ENCODE data around the gene HACD1. TPM values are rescaled to one million over a fixed set of nuclear protein-coding genes. Genes with fewer than 3 reads are reported as not detected.

The HACD1 gene, protein sequence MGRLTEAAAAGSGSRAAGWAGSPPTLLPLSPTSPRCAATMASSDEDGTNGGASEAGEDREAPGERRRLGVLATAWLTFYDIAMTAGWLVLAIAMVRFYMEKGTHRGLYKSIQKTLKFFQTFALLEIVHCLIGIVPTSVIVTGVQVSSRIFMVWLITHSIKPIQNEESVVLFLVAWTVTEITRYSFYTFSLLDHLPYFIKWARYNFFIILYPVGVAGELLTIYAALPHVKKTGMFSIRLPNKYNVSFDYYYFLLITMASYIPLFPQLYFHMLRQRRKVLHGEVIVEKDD
- 8.4 and 10.0 TPM in 2 replicates for polyA plus RNA-seq (2014; cell fraction: cytosol; rRNA removed)
- polyA plus RNA-seq (2014; cell fraction: nucleus; rRNA removed): 9.9 and 10.8 TPM in 2 replicates

DNA sequence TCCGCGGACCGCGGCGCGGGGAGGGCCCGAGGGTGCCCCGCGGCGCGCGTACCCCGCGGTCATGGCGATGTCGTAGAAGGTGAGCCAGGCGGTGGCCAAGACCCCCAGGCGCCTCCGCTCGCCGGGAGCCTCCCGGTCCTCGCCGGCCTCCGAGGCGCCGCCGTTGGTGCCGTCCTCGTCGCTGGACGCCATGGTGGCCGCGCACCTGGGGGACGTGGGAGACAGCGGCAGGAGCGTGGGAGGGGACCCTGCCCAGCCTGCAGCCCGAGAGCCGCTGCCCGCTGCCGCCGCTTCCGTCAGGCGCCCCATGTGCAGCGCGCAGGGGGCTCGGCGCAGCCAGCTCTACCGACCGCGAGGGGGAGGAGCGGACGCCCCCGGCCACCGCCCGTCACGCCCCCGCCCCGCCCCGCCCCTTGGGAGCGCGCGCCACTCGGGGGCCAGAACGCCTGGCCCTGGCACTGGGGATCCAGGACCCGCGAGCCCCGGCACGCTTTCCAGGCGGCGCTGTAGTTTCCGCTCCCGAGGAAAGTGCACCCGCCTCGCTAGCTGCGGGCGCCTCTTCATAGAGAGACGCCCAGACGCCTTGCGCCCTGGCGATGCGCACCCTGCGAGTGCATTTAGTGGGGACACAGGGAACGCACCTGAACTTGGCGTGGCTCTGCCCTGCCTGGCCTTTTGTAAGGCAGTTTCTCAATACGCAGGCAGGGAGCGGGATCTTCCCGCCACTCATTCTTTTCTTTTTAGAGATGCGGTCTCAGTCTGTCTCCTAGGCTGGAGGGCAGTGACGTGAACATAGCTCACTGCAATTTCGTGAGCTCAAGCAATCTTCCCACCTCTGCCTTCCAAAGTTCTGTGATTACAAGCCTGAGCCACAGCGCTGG, at the start of gene HACD1:
Gene HACD1 (minus strand): TSS at position 344 of the 881 bp plus-strand sequence. CDS start 35 bp downstream, at position 309.
- DNase-seq (ENCODE audit: low spot score): peak; percentile 70

DNA sequence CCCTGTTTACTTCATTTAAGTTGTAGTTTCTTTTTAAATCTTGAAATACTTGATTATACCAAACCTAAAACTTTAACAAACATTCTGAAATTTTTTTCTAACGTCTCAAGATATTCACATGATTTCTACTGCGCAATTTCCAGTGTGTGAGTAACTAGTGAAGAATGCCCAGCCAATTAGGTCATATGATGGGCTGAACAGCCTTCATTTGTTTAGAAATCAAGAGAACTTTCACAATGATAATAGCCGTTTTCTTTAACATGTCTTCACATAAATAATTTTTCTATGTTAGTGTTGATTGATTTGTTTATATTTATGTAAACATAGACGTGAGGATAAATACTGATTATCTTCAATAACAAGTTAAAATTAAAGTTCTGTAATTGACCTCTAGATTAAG, 48.6 kb upstream of the HACD1 start:
- DNase-seq (ENCODE audit: low spot score): no peak

DNA sequence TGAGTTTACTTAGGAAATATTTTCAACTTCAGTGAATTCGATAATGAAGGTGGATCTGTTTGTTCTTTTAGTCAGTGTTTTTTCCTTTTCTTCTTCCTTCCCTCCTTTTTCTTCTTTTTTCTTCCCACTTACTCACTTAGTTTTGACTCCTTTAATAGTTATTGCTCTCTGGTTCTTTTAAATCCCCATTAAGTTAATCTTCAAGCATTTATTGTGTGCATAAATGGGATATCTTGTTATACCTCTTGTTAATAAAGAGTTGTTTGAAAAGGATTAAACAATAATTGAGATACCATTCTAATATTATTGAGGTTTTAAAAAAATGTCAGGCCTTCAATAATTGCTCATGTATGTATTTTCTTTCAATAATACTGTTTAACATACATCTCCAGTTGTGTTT, 46.3 kb upstream of the HACD1 start:
- DNase-seq (ENCODE audit: low spot score): no peak

DNA sequence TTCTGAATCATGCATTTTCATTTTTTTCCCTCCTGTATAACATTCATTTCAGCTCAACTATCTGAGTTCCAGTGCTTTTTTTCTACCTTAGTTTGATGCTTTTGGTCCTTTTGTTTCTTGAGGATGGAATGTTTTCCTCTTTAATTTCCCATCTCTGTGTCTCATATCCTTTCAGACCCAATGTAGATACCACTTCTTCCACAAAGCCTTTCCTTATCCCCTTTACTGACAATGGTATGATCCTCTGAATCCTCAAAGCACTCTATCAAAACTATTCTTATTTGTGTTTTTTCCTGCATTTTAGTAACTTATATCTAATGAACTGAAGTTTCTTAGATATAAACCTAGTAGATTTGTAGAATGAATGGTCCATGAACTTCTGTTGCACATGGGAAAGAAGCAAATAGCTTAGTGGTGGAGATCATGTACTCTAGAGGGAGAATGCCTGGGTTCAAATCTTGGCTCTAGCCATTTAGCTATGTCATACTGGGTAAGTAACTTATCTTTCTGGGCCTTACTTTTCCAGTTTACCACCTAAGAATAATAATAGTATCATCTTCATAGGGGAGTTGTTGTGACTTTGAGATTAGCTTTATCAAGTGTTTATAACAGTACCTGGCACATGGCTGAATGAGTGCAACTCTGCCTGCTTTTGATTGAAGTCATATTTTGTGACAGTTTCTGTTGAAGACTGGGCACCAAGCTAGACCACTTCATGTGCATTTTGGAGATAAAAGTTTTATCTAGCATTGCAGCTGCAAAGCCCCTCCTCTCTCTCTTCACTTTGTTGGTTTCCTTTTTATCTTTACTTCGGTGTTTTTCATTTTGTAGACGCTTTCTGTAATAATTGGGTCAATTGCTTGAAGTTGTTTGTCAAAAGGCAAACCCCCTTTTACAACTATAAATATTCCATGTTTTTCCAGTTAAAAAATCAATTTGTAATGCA, 45.3 kb upstream of the HACD1 start:
- DNase-seq (ENCODE audit: low spot score): no peak

DNA sequence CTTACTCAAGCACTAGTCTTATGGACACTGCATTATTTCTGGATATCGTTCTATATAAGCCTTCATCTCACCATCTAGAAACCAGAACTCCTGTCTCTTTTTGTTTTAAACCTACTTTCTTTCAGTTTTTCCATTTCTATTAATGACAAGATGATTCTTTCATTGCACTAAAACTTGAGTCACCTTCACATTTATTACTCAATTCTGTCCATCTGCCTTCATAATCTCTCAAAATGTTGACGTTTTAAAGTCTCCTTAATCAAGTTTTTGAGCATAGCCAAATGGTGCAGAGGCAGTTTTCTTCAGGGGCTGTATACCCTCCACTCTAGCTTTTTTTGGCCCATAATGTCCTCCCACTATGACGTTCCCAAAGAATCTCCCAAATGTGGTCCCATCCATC, 44.3 kb upstream of the HACD1 start:
- DNase-seq (ENCODE audit: low spot score): no peak

DNA sequence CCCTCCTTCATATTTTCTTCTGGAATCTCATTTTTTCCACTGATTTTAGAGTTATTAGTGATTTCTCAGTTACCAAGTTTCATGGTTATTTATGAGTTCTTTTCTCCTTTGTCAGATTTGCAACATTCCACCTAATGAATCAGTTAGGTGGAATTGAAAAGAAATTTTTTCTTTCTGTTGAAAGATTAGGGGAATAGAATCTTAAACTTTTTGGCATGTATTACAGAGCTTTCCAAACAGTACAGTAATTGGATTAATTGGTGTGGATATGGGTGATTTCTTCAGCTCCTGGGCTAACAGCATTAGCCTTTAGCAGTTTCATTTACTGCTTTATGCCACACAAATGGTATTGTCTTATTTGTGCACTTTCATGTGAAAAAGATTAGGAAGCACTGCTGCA, 43.7 kb upstream of the HACD1 start:
- DNase-seq (ENCODE audit: low spot score): no peak

DNA sequence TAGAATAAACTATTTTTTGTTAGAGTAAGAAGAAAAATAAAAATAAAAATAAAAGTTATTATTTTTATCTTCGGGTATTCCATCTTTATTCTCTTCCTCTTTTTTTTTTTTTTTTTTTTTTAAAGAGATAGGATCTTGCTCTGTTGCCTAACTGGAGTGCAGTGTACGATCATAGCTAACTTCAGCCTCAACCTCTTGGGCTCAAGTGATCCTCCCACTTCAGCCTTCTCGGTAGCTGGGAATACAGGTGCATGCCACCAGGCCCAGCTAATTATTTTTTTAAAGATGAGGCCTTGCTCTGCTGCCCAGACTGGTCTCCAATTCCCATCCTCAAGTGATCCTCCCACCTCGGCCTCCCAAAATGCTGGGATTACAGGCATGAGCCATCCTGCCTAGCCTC, 42.2 kb upstream of the HACD1 start:
- DNase-seq (ENCODE audit: low spot score): no peak

DNA sequence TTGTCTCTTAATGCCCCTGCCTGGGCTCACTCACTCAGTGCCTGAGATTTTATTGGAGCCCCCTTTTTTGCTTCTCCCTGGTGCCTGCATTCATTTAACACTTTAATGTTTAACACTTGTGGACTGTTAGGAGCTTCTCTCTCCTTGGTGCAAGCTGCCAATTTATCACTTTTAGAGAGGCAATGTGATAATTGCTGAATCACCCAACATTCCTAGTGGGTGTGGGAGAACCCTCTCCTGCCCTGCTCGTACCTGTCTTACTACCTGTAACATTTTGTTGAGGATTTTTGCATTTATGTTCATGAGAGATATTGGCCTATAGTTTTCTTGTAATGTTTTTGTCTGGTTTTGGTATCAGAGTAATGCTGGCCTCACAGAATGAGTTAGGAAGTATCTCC, 39.9 kb upstream of the HACD1 start:
- DNase-seq (ENCODE audit: low spot score): no peak

DNA sequence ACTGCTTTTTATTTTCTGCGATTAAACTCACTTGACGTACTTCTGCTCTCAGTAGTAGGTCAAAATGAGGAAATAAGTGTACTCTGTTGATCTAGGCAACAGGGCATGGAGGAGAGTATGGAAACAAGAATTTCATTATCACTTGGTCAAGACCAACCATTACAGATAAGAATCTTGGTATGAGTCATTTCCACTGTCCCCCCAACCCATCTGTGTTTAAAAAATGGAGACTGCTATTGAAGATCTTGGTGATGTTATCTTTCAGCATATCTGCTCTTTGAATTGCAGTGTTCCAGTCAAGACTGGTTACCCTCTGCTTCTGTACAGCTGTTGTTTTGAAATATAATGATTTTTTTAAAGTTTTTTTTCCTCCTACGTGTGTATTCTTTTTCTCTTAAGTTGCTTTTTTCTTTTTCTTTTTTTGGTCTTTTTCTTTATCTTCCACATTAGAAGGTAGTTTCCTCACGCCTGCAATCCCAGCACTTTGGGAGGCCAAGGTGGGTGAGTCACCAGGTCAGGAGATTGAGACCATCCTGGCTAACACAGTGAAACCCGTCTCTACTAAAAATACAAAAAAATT, 38.5 kb upstream of the HACD1 start:
- peak; percentile 4 for DNase-seq (ENCODE audit: low spot score)

DNA sequence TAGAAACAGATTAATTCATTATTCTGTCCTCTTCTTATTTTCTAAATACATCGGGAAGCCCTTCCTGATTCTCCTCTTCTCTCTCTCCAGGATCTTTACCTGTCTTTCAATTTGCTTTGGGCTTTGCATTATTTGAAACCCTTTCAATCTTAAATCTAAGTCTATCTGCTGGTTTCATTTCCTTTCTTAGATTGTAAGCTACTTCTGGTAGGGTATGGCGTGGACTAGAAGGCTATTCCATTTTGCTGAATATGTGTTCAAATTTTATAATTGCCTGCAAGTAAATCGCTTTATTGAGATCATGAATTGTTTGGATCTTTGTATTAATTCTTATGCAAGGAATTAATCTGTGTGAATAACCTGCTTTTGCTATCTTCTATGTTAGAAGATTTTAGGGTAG, 37.8 kb upstream of the HACD1 start:
- no peak for DNase-seq (ENCODE audit: low spot score)

DNA sequence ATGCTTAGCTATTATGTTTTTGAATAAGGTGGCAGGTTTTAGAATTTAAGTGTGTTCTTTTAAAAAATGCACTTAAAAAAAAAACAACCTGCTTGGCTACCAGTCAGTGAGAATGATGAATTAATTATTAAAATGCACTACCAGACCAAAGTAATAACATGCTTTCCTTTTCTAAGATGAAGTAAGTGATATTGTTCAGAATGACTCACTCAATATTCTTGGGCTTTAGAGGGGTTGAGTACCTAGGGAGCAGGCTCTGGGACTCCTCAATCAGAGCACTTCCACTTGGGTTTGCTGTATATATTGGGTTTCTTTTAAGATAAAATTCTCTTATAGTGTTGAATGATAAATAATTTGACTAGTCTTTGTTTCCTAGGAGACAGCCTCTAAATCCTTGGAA, 35.4 kb upstream of the HACD1 start:
- DNase-seq (ENCODE audit: low spot score): no peak

DNA sequence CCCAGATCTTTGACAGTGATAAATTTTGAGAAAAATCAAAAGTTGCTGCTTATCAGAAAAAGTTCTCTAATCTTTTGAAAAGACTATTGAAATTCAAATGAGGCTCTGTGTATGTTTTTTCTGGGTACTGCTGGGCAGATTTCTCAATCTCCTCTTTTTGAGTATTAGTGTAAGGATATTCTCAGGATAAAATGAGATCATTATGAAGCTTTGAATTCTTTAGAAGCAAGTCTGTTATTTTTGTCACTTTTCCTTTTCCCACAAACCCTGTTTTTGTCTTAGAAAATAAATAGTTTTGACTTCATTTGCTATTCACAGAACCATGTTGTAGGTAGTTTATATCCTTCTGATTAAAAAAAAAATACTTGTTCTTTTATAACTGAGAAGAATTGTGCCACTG, 34.7 kb upstream of the HACD1 start:
- no peak for DNase-seq (ENCODE audit: low spot score)

DNA sequence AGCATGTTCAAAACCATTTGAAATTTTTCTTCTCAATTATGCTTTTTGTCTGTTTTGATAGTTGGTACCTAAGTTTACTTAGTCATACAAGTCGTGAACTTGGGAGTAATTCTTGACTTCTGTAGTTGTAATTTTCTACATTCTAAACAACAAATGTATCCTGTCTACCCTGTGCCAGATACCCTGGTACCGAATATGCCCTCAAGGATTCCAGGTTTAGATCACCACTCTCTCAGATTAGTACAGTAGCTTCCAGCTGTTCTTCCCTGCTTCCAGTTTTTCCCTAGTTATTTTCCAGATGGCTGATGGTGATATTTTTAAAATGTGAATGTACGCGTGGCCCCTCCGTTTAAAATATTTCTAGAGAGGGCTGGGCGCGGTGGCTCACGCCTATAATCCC, 33.2 kb upstream of the HACD1 start:
- no peak for DNase-seq (ENCODE audit: low spot score)

DNA sequence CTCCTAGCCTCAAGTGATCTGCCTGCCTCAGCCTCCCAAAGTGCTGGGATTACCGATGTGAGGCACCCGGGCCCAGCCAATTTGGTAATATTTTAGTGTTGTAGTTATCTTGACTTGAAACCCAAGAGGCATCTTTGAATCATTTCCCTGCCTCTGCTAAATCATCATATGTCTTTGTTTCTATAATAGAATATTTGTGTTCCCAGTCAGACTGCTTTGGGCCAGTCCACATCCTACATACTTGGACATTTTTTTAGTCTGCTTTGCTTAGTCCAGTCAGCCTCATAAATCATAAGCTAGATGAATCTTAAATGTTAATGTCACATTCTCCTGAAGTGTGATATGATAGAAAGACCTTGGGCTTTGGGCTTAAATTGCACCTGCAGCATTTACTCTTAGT, 32.7 kb upstream of the HACD1 start:
- no peak for DNase-seq (ENCODE audit: low spot score)

DNA sequence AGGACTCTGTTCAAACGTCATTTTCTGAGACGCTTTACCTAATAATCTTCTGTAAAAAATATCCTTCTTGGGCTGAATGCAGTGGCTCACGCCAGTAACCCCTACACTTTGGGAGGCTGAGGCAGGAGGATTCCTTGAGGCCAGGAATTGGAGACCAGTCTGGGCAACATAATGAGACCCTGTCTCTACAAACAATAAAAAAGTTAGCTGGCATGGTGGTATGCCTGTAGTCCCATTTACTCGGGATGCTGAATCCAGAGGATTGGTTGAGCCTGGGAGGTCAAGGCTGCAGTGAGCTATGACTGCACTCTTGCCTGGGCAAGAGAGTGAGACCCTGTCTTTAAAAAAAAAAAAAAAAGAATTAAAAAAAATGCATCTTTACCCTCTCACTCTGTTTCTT, 31.9 kb upstream of the HACD1 start:
- no peak for DNase-seq (ENCODE audit: low spot score)

DNA sequence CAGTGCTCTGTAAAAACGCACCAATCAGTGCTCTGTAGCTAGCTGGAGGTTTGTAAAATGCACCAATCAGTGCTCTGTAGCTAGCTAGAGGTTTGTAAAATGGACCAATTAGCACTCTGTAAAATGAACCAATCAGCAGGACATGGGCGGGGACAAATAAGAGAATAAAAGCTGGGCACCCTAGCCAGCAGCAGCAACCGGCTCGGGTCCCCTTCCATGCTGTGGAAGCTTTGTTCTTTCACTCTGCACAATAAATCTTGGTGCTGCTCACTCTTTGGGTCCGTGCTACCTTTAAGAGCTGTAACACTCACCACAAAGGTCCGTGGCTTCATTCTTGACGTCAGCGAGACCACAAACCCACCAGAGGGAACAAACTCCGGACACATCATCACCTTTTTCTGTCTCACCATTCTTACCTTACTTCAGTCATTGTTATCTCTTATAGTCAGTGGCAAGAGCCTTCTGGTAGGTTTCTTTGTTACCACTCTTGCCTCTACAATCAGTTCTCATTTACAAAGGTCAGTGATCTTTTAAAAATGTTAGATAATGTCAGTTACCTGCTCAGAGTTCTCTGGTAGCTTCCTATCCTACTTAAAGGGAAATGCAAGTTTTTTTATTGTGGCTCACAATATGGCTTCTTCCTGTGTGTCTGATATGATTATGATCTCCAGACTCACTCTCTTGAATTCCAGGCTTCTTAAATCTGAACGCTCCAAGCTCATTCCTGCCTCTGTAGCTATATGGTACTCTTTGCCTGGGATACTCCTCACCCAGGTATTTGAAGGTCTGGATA, 31.3 kb upstream of the HACD1 start:
- DNase-seq (ENCODE audit: low spot score): no peak

DNA sequence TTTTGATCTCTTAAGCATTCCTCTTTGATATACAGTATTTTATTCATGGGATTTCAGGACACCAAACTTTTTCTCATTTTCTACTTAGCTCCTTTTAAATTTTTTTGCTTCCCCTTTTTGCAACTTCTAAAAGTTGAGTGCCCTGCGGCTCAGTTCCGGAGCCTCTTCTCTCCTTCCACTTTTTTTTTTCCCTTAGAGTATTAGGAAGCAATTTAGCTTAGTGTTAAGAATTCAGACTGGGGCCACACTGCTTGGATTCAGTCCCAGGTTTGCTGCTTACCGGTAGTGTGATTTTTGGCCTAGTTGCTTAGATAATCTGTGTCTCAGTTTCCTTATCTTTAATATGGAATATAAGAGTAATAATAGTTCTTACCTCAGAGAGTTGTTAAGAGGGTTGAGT, 30.2 kb upstream of the HACD1 start:
- no peak for DNase-seq (ENCODE audit: low spot score)

DNA sequence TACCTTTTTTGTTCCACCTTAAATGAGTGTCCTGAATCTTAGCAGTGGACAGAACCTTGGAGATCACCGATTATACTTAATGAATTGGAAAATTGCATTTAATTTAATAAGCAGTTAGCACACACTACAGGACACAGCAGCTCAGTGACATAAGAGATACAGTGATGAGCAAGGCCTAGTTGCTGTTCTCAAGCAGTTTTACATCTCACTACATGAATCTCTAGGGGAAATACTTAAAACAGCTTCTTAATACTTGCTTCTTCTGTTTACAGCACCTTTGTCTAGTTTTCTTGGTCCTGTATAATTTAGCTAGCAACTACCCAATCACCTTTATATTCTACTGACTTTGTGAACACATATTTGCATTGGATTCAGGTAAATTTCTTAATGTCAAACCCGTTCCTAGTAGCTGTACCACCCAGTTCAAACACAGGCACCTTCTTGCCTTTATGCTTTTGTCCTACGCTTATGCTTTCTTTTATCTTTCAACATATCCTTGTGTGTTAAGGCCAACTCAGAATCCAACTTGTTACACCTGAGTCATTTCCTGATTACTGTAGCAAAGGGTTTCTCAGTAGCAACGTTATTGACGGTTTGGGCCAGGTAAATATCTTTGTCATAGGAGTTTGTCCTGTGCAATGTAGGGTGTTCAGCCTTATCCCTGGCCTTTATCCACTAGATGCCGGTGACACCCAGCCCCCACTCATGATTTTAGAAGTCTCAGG, 28.6 kb upstream of the HACD1 start:
- DNase-seq (ENCODE audit: low spot score): peak; percentile 18

DNA sequence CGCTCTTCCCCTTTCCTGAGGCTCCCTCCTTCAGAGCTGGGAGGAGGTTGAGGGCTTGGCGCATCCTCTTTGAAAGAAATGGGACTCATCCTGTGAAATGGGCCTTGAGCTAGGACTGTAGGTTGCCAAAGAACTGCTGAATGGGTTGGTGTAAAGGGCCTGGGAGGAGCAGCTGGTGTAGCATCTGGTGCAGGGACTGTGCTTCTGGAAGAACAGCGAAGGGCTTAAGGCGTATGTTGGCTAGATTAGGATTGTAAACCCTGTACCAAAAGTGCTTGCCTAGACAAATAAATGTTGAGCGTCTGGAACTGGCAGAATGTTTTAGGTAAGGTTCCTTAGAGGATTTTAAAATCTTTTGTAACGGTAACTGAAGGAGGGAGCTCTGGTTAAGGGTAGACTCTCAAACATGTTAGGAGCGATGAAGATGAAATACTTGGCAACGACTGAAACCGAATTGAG, 27.3 kb upstream of the HACD1 start:
- no peak for DNase-seq (ENCODE audit: low spot score)
